Measurements from ENCODE around the gene CDYL2. TPM values are rescaled to one million over a fixed set of nuclear protein-coding genes. Genes with fewer than 3 reads are reported as not detected.

The CDYL2 gene
- total RNA-seq, 1 experiment from 2014 or later = 7.6 TPM

- Histone ChIP-seq H3K4me3 (ENCODE audit: low read length) (no peak overlapping the region), H3K4me2 (ENCODE audit: low read length) (no peak overlapping the region), H3K36me3 (ENCODE audit: low read depth, low read length) (0 out of 2 replicates have a peak, but pooled peaks cover 6% of the 10 kb centered on the region), H3K79me2 (ENCODE audit: low read length) (no peaks in the 10 kb centered on the region), H3K27me3 (ENCODE audit: low read length) (no peaks in the 10 kb centered on the region), H2AFZ (ENCODE audit: low read length) (no peak overlapping the region), H3K27ac (ENCODE audit: low read length) (no peak overlapping the region), H3K9me2 (replicated peaks; ENCODE audit: low read length) (no peaks in the 10 kb centered on the region), H3K4me1 (ENCODE audit: insufficient read depth, low read length) (peaks cover 21% of the 10 kb centered on the region), H4K20me1 (ENCODE audit: low read length) (no peaks in the 10 kb centered on the region), H3K9me3 (ENCODE audit: low read length) (no peaks in the 10 kb centered on the region), H3F3A (ENCODE audit: low read length, unreplicated experiment) (no peaks in the 10 kb centered on the region), H3K9ac (ENCODE audit: low read length) (no peak overlapping the region)
- POLR2A ChIA-PET (ENCODE audit: unreplicated experiment) = no interaction called here
- TF ChIP-seq EZH2phosphoT487 (IDR thresholded peaks at IDR 0.05; ENCODE audit: borderline replicate concordance, low read length) (no peak), CTCF (conservative IDR thresholded peaks at IDR 0.05; ENCODE audit: low read depth, low read length) (no peak), EZH2 (IDR thresholded peaks at IDR 0.05; ENCODE audit: low read length, unreplicated experiment) (no peak)
- CTCF ChIA-PET = no interaction called here
- intact Hi-C loops (cut with micrococcal nuclease) = no loop called here
- no peak for ATAC-seq
- DNase-seq = no peak
- BruUV-seq (replicated peaks) = no TSS peak
Observed at GRCh38 chr16:80622007-80622406, 182.4 kb downstream of the CDYL2 start.

- BruUV-seq (replicated peaks) = no TSS peak
- no peaks in the 10 kb centered on the region for H3F3A ChIP-seq (ENCODE audit: low read length, unreplicated experiment)
- no peaks in the 10 kb centered on the region for H3K79me2 ChIP-seq (ENCODE audit: low read length)
- peaks cover 21% of the 10 kb centered on the region for H3K4me1 ChIP-seq (ENCODE audit: insufficient read depth, low read length)
- H3K9ac ChIP-seq (ENCODE audit: low read length) = no peak overlapping the region
- DNase-seq = peak; percentile 8
- intact Hi-C loops (cut with micrococcal nuclease) = no loop called here
- POLR2A ChIA-PET (ENCODE audit: unreplicated experiment) = no interaction called here
- TF ChIP-seq EZH2phosphoT487 (IDR thresholded peaks at IDR 0.05; ENCODE audit: borderline replicate concordance, low read length) = no peak
- no peak for TF ChIP-seq EZH2 (IDR thresholded peaks at IDR 0.05; ENCODE audit: low read length, unreplicated experiment)
- no peak for TF ChIP-seq CTCF (conservative IDR thresholded peaks at IDR 0.05; ENCODE audit: low read depth, low read length)
- CTCF ChIA-PET = no interaction called here
- no peak overlapping the region for H3K4me3 ChIP-seq (ENCODE audit: low read length)
- no peak for ATAC-seq
- H3K9me2 ChIP-seq (replicated peaks; ENCODE audit: low read length) = no peaks in the 10 kb centered on the region
- no peaks in the 10 kb centered on the region for H3K27me3 ChIP-seq (ENCODE audit: low read length)
- no peaks in the 10 kb centered on the region for H4K20me1 ChIP-seq (ENCODE audit: low read length)
- H2AFZ ChIP-seq (ENCODE audit: low read length) = no peak overlapping the region
- no peak overlapping the region for H3K27ac ChIP-seq (ENCODE audit: low read length)
- H3K9me3 ChIP-seq (ENCODE audit: low read length) = no peaks in the 10 kb centered on the region
- H3K4me2 ChIP-seq (ENCODE audit: low read length) = no peak overlapping the region
- H3K36me3 ChIP-seq (ENCODE audit: low read depth, low read length) = 0 out of 2 replicates have a peak, but pooled peaks cover 6% of the 10 kb centered on the region
Observed at GRCh38 chr16:80620736-80621605, 183.4 kb downstream of the CDYL2 start.

- peaks cover 25% of the 10 kb centered on the region for H3K4me1 ChIP-seq (ENCODE audit: insufficient read depth, low read length)
- no peaks in the 10 kb centered on the region for H3K79me2 ChIP-seq (ENCODE audit: low read length)
- no peaks in the 10 kb centered on the region for H3K9me3 ChIP-seq (ENCODE audit: low read length)
- CTCF ChIA-PET = no interaction called here
- peak overlapping the region; percentile 75 for H3K27ac ChIP-seq (ENCODE audit: low read length)
- peak overlapping the region; percentile 25 for H3K4me2 ChIP-seq (ENCODE audit: low read length)
- DNase-seq (peak; percentile 79), ATAC-seq (peak; percentile 37; the same call in 1 of the 2 replicates)
- POLR2A ChIA-PET (ENCODE audit: unreplicated experiment) = no interaction called here
- H3F3A ChIP-seq (ENCODE audit: low read length, unreplicated experiment) = no peaks in the 10 kb centered on the region
- H3K36me3 ChIP-seq (ENCODE audit: low read depth, low read length) = peaks cover 6% of the 10 kb centered on the region; the same call in 1 of the 2 replicates
- no peak overlapping the region for H2AFZ ChIP-seq (ENCODE audit: low read length)
- no peaks in the 10 kb centered on the region for H4K20me1 ChIP-seq (ENCODE audit: low read length)
- intact Hi-C loops (cut with micrococcal nuclease) = no loop called here
- peak overlapping the region; percentile 53 for H3K9ac ChIP-seq (ENCODE audit: low read length)
- no peak overlapping the region for H3K4me3 ChIP-seq (ENCODE audit: low read length)
- TF ChIP-seq EZH2phosphoT487 (IDR thresholded peaks at IDR 0.05; ENCODE audit: borderline replicate concordance, low read length) (no peak), EZH2 (IDR thresholded peaks at IDR 0.05; ENCODE audit: low read length, unreplicated experiment) (no peak), CTCF (conservative IDR thresholded peaks at IDR 0.05; ENCODE audit: low read depth, low read length) (no peak)
- no peaks in the 10 kb centered on the region for H3K27me3 ChIP-seq (ENCODE audit: low read length)
- H3K9me2 ChIP-seq (replicated peaks; ENCODE audit: low read length) = no peaks in the 10 kb centered on the region
- BruUV-seq (replicated peaks) = no TSS peak
Observed at GRCh38 chr16:80619824-80620223, 184.6 kb downstream of the CDYL2 start.
